OCI-LY7 (cell line): ENCODE results near the gene OCLN. TPM values are rescaled to one million over a fixed set of nuclear protein-coding genes. Genes with fewer than 3 reads are reported as not detected.
"Not testable (repeated sequence)": the region's sequence is repeated elsewhere in the genome, so short reads cannot be mapped to it uniquely, and the experiment has no call there.

Source experiments
- BruUV-seq: library from RNA; stranded (reverse); fragments of 400-500 nt; replicated peaks from 2 replicates; lab custom pipeline; 2021; lab: Mats Ljungman, UMichigan
- CTCF ChIA-PET: fragments of 300-600 bp; sonication (Branson Sonifier 250); formaldehyde crosslinking; loops from one replicate; lab custom pipeline; 2022; ENCODE audit warnings: antibody characterized with exemption; ENCODE audit not compliant: unreplicated experiment; lab: Charles Lee
- POLR2A ChIA-PET: fragments of 300-600 bp; sonication (Branson Sonifier 250); formaldehyde crosslinking; loops from one replicate; lab custom pipeline; 2022; ENCODE audit warnings: antibody characterized with exemption; lab: Charles Lee
- DNase-seq: peaks from one replicate; pipeline ENCODE4 v3.0.0-alpha.2; 2015; ENCODE audit warnings: low spot score
- H2AFZ ChIP-seq: fragments of 200-600 bp; sonication (generic), shearing (Covaris generic); 2 replicates; pipeline ENCODE4 v1.6.1; 2014; ENCODE audit warnings: mild to moderate bottlenecking, antibody characterized with exemption, low read length, moderate library complexity
- H3K27ac ChIP-seq: fragments of 200-600 bp; sonication (generic); 2 replicates; pipeline ENCODE4 v1.5.1; 2014; ENCODE audit warnings: mixed run types, low read depth, mild to moderate bottlenecking, moderate library complexity, low read length, inconsistent platforms; ENCODE audit not compliant: poor library complexity, severe bottlenecking
- H3K36me3 ChIP-seq: fragments of 200-600 bp; sonication (generic); 2 replicates; pipeline ENCODE4 v1.6.1; 2014; ENCODE audit warnings: mild to moderate bottlenecking, antibody characterized with exemption, low read length, moderate library complexity, mixed read lengths; ENCODE audit not compliant: insufficient read depth
- H3K4me1 ChIP-seq: fragments of 200-600 bp; sonication (generic); 2 replicates; pipeline ENCODE4 v1.5.1; 2014; ENCODE audit warnings: mild to moderate bottlenecking, low read length; ENCODE audit not compliant: insufficient read depth, poor library complexity, severe bottlenecking
- H3K4me2 ChIP-seq: fragments of 200-600 bp; sonication (generic); 2 replicates; pipeline ENCODE4 v1.6.1; 2014; ENCODE audit warnings: mild to moderate bottlenecking, low read length
- H3K4me3 ChIP-seq: fragments of 200-600 bp; sonication (generic); 2 replicates; pipeline ENCODE4 v1.5.1; 2014; ENCODE audit warnings: mild to moderate bottlenecking, low read depth, low read length; ENCODE audit not compliant: poor library complexity, severe bottlenecking
- H3K79me2 ChIP-seq: fragments of 200-600 bp; sonication (generic); 2 replicates; pipeline ENCODE4 v1.6.1; 2016; ENCODE audit warnings: low read depth, mild to moderate bottlenecking, low read length, moderate library complexity, mixed read lengths; ENCODE audit not compliant: insufficient read depth
- H3K9me2 ChIP-seq: fragments of 200-600 bp; sonication (generic); 2 replicates; pipeline ENCODE4 v1.6.1; 2016; ENCODE audit warnings: mild to moderate bottlenecking, low read length, mixed read lengths; ENCODE audit not compliant: insufficient read depth
- H3K9me3 ChIP-seq: fragments of 200-600 bp; sonication (generic); 2 replicates; pipeline ENCODE4 v1.6.1; 2014; ENCODE audit warnings: mild to moderate bottlenecking, mixed run types, low read length, mixed read lengths
- H4K20me1 ChIP-seq: fragments of 200-600 bp; sonication (generic); 2 replicates; pipeline ENCODE4 v1.6.1; 2014; ENCODE audit warnings: mild to moderate bottlenecking, antibody characterized with exemption, low read length, moderate library complexity, mixed read lengths; ENCODE audit not compliant: insufficient read depth
- CTCF ChIP-seq: fragments of 200-600 bp; sonication (generic); conservative IDR thresholded peaks from 2 replicates; pipeline ENCODE4 v1.5.1; 2014; ENCODE audit warnings: mild to moderate bottlenecking, antibody characterized with exemption, low read length, moderate library complexity, mixed read lengths
- EZH2phosphoT487 ChIP-seq: fragments of 200-600 bp; sonication (generic); IDR thresholded peaks from 2 replicates; pipeline ENCODE4 v1.6.1; 2018; ENCODE audit warnings: low read depth, borderline replicate concordance, mild to moderate bottlenecking, mixed run types, antibody characterized with exemption, low read length, moderate library complexity, mixed read lengths
- intact Hi-C: fragments of 100-400 bp; cut with micrococcal nuclease; formaldehyde crosslinking; loops from one replicate; pipeline ENCODE4 v1.10.0; 2022; ENCODE audit not compliant: unreplicated experiment
- total RNA-seq, 2 experiments: library from RNA; depleted of rRNA in 1 of 2; stranded (reverse); fragments of >200 nt in 1 of 2; shearing (Covaris generic) in 1 of 2; gene quantifications; 2 replicates each; pipeline ENCODE4 v1.2.3, GENCODE V29; 2014 to 2022

The OCLN gene
- total RNA-seq, 2 experiments from 2014 or later, result 0.50 to 1.1 TPM

DNA sequence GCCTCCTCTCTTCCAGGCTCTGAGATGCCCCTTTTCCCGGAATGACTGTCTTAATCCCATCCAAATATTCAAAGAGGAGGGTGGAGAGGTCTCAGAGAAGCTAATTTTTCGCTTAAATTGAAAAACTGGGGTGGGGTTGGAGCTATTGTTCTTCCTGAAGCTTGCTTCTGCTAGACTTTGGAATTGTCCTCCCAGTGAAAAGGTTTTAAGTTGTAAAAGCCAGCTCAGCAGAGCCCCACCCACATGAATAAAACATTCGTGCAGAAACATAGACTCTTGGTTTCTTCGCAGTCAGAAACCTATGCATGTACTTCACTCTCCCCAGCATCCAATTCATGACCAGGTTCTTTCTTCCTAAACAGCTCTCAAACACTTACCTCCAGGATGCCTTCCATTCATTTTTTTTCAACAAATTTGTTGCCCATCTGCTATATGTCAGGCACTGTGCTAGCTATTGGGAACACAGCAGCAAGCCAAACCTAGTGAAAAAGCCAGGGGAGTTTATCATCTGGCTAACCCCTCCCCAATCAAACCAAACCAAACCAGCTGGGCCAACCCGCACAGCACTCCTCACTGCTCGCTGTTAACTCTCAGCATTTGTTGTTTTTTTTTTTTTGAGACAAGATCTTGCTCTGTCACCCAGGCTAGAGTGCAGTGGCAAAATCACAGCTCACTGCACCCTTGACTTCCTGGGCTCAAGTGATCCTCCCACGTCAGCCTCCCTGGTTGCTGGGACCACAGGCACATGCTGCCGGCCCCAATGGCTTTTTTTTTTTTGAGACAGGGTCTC, 37.9 kb upstream of the OCLN start:
- no peak overlapping the region for H3K27ac ChIP-seq
- no peaks in the 10 kb centered on the region for H3K4me1 ChIP-seq
- ChIA-PET CTCF (no interaction called here), POLR2A (interaction anchor here (0.6 kb wide), 1 partner anchor 290 kb away, joined by 3 read pairs; no protein-coding TSS in a partner anchor)
- H3K36me3 ChIP-seq, result no peaks in the 10 kb centered on the region
- H3K9me3 ChIP-seq, result no peaks in the 10 kb centered on the region
- intact Hi-C loops, result no loop called here
- BruUV-seq, result no TSS peak
- H3K9me2 ChIP-seq, result no peaks in the 10 kb centered on the region
- no peaks in the 10 kb centered on the region for H4K20me1 ChIP-seq
- no peak for DNase-seq
- no peak overlapping the region for H3K4me3 ChIP-seq
- no peak overlapping the region for H3K4me2 ChIP-seq
- H3K79me2 ChIP-seq, result no peaks in the 10 kb centered on the region
- TF ChIP-seq CTCF, result no peak
- no peak for TF ChIP-seq EZH2phosphoT487
- H2AFZ ChIP-seq, result no peak overlapping the region

GRCh38 chr5:69455428-69455988, 37.1 kb upstream of the OCLN start:
- intact Hi-C loops, H4K20me1 ChIP-seq, H3K79me2 ChIP-seq, H3K36me3 ChIP-seq, H2AFZ ChIP-seq, H3K4me3 ChIP-seq, H3K4me1 ChIP-seq, CTCF ChIA-PET, H3K9me2 ChIP-seq, H3K27ac ChIP-seq, POLR2A ChIA-PET, DNase-seq, H3K9me3 ChIP-seq, H3K4me2 ChIP-seq, BruUV-seq: not testable (repeated sequence)

DNA sequence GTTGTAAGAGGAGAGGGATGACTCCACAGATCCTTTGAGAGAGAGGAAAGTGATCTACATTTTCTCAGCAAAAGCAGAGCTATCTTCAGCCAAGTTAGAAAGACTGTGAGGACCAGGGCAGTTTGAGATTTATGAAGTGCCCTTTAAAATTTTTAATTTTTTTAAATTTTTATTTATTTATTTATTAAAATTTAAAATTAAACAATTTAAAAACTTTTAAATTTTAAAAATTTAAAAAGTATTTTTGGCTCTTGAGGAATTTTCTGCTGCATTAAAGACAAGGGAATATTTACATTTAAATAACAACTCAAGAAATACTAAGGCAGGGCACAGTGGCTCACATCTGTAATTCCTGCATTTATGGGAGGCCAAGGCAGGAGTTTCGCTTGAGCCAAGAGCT, 30.4 kb upstream of the OCLN start:
- intact Hi-C loops, result no loop called here
- Histone ChIP-seq H3K79me2 (no peaks in the 10 kb centered on the region), H3K4me3 (no peak overlapping the region), H2AFZ (no peak overlapping the region), H3K4me1 (no peaks in the 10 kb centered on the region), H3K9me3 (no peaks in the 10 kb centered on the region), H3K27ac (no peak overlapping the region), H3K9me2 (no peaks in the 10 kb centered on the region), H4K20me1 (no peaks in the 10 kb centered on the region), H3K4me2 (no peak overlapping the region), H3K36me3 (no peaks in the 10 kb centered on the region)
- TF ChIP-seq EZH2phosphoT487 (no peak), CTCF (no peak)
- CTCF ChIA-PET, result no interaction called here
- POLR2A ChIA-PET, result no interaction called here
- no peak for DNase-seq
- no TSS peak for BruUV-seq

DNA sequence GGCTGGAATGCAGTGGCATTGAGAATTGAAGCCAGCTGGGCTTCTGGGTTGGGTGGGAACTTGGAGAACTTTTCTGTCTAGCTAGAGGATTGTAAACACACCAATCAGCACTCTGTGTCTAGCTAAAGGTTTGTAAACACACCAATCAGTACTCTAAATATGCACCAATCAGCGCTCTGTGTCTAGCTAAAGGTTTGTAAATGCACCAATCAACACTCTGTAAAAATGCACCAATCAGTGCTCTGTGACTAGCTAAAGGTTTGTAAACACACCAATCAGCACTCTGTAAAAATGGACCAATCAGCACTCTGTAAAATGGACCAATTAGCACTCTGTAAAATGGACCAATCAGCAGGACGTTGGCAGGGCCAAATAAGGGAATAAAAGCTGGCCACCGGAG, 26.2 kb upstream of the OCLN start:
- CTCF ChIA-PET, H3K4me2 ChIP-seq, H3K79me2 ChIP-seq, POLR2A ChIA-PET, BruUV-seq, H3K9me2 ChIP-seq, H3K27ac ChIP-seq, H4K20me1 ChIP-seq, H2AFZ ChIP-seq, H3K4me3 ChIP-seq, H3K9me3 ChIP-seq, H3K36me3 ChIP-seq, DNase-seq, intact Hi-C loops: not testable (repeated sequence)
- H3K4me1 ChIP-seq, result peaks cover 14% of the 10 kb centered on the region
